ENCODE results near the gene APBB1.
A peak's percentile ranks its signal among the peaks of the same experiment; 100 is the strongest.

Gene APBB1

DNA sequence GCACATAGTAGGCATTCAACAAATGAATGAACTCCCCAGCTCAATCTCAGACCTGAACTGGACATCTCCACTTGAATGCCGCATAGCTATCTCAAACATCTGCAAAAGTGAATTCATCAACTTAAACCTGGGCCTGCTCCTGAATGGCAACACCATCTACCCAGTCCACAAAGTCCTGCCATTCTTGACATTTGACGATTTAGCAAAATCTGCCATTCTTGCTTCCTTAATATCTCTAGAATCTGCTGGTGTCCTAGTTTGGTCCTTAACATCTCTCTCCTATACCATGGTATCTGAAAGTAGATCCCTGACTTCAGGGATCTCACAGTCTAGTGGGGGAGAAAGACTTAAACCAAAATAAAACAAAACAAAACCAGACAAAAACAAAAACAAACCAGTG lies 34.3 kb upstream of the APBB1 start:
- H3K4me3 ChIP-seq (ENCODE audit: low read depth, low read length) = no peak overlapping the region
- TF ChIP-seq, protein P1, sequence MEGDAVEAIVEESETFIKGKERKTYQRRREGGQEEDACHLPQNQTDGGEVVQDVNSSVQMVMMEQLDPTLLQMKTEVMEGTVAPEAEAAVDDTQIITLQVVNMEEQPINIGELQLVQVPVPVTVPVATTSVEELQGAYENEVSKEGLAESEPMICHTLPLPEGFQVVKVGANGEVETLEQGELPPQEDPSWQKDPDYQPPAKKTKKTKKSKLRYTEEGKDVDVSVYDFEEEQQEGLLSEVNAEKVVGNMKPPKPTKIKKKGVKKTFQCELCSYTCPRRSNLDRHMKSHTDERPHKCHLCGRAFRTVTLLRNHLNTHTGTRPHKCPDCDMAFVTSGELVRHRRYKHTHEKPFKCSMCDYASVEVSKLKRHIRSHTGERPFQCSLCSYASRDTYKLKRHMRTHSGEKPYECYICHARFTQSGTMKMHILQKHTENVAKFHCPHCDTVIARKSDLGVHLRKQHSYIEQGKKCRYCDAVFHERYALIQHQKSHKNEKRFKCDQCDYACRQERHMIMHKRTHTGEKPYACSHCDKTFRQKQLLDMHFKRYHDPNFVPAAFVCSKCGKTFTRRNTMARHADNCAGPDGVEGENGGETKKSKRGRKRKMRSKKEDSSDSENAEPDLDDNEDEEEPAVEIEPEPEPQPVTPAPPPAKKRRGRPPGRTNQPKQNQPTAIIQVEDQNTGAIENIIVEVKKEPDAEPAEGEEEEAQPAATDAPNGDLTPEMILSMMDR (IDR thresholded peaks at IDR 0.05; ENCODE audit: borderline replicate concordance, insufficient read depth, low read depth, low read length) = no peak

DNA sequence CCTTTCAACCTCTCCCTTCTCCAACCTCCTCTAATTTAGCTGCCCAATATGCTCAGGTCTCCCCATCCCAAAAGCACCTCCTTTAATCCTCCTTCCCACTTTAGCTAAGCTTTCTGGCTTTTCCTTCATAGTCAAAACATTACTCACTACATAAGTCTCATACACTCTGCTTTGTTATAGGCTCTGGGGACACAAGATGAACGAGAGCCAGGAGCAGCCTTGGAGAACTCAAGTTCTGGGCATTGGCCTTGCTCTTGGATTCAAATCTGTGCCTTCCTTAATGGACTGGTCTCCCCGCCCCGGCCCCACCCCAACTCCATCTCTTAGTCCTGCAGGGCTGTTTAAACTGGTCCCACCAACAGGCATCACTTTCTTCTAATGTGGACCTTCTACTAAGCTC lies 33.3 kb upstream of the APBB1 start:
- H3K4me3 ChIP-seq (ENCODE audit: low read depth, low read length) = no peak overlapping the region
- TF ChIP-seq, protein P1 (IDR thresholded peaks at IDR 0.05; ENCODE audit: borderline replicate concordance, insufficient read depth, low read depth, low read length) = no peak

DNA sequence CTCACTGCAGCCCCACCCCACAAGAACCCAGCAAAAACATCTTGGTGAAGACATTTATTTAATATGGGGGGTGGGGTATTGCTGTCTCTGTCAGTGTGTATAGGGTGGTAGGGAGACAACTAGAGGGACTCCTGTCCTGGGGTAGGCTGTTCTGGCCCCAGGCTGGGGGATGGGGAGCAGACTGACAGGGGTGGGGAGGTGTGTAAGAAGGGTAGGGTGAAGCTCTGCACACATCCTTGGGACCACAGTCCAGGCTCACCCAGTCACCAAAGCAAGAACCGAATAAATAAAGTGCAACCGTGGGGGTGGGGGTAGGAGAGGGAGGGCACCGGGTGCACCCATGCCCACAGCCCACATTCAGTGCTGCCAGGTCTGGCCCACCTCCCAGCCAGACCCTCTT lies 29.7 kb upstream of the APBB1 start:
- TF ChIP-seq, protein P1 (IDR thresholded peaks at IDR 0.05; ENCODE audit: borderline replicate concordance, insufficient read depth, low read depth, low read length) = no peak
- H3K4me3 ChIP-seq (ENCODE audit: low read depth, low read length) = no peak overlapping the region

DNA sequence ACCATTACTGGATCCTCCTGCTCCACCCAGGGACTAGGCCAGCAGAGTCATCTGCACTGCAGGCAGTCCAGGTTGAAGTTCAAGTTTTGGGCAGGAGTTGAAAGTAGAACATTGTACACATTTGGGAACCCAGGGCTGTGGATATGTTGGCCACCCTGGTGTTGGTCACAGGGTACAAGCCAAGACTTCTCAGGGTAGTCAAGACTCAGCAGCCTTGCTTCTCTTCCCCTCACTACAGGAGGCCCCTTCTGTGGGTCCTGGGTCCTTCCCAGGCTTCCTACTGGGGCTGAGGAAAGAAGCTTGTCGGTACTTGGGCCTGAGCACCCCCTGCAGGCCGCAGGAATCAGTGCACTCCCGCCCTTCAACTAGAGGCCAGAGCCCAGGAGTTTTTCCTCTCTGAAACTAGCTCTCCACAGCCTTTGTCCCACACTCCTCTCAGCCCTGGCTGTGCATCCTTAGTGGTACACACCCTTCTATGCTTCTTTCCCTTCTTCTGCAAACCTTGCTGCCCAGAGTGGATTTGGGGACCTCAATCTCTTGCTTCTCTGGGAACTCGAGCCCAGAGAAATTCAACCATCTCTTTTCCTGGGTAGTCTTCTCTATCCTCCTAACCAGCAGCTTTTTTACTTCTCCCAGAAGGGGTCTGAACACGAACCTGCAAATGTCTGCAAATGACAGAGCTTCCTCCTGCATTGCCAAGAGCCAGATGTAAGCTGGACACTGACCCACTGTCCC lies 24.5 kb upstream of the APBB1 start:
- no peak overlapping the region for H3K4me3 ChIP-seq (ENCODE audit: low read depth, low read length)
- TF ChIP-seq, protein P1 (IDR thresholded peaks at IDR 0.05; ENCODE audit: borderline replicate concordance, insufficient read depth, low read depth, low read length) = peak; percentile 91

DNA sequence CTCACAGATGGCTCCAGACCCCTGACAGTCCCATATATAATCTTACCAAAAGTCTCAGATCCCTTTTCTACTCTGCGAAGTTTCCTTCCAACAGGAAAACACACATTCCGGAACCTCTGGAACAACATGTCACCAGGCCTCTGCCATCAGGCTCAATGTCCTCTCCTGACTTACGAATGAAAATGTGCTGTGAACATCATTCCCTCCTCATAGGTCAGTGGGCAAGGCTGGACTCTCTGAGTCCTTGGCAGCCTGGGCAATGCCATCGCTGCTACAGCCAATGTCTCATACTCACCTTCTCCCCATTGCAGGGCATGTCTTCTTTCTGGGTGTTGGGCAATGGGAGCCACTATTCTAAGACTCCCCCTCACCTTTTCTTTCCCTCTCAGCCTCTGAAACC lies 23.5 kb upstream of the APBB1 start:
- TF ChIP-seq, protein P1 (IDR thresholded peaks at IDR 0.05; ENCODE audit: borderline replicate concordance, insufficient read depth, low read depth, low read length) = no peak
- H3K4me3 ChIP-seq (ENCODE audit: low read depth, low read length) = no peak overlapping the region

DNA sequence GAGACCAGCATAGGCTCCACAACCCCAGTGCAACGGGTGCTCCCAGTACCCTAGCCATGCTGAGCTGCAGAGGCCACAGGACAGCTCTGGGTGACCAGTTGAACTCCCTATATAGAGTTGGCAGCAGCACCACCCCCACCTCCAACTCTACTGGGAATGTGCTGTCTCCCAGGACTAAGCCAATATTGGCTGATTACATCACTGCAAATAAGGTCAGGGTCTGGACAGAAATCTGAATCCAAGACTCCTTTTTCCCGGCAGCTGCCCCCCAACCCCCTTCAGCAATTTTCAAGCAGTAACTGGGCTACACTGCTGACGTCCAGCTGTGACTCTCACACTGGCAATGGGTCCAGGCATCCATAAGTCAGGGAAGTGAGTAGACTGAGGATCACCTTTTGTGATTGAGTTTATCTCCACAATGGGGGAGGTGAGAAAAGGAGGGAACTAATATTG lies 22.0 kb upstream of the APBB1 start, which contains the start of gene HPX:
Gene HPX, minus strand, starts transcription at position 82 of the 453 bp plus-strand sequence. Its CDS starts 24 bp downstream, at position 58.
- no peak within 1 kb of the TSS for H3K4me3 ChIP-seq (ENCODE audit: low read depth, low read length)
- TF ChIP-seq, protein P1 (IDR thresholded peaks at IDR 0.05; ENCODE audit: borderline replicate concordance, insufficient read depth, low read depth, low read length) = no peak

DNA sequence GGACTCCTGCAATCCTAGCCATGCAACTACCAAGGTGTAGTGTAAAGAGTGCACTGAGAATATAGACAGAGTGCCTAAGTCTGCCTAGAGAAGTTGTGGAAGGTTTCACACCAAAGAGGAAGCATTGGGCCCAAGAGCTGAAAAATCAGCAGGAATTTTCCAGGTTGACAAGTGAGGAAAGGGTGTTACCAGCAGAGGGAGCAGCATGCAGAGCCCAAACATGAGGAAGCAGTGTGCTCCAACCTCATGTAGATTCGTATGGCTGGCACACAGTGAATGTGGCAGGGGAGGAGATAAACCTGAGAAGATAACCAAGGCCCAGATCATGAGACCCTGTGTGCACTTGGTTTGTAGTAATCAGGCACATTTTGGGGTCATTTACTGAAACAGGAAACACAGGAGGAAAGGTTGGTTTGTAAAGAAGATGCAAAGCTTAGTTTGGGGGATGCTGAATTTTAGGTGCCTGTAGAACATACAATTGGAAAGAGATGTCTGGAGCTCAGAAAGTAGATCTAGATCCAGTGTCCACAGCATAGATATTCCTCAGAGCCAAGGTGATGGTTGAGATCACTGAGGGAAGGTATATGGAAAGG lies 20.2 kb upstream of the APBB1 start:
- TF ChIP-seq, protein P1 (IDR thresholded peaks at IDR 0.05; ENCODE audit: borderline replicate concordance, insufficient read depth, low read depth, low read length) = peak; percentile 59; the same call in 1 of the 2 replicates

More for the DNA sequence above, 20.2 kb upstream of the APBB1 start:
- no peak overlapping the region for H3K4me3 ChIP-seq (ENCODE audit: low read depth, low read length)

Data from GM12875 (cell line).